Stimulated activated effector memory CD8-positive, alpha-beta T cell treated with anti-CD3 and anti-CD28 coated beads, Interleukin-12 subunit alpha, Interleukin-12 subunit beta, amount 100 ng/mL, for 72 hours (primary cell): Measurements from ENCODE around the gene EFNA4.

Source experiments
- ATAC-seq: fragments of 150-1000 bp; cut with Tn5 transposase; 2 replicates; pipeline ENCODE4 v1.10.0; 2021
- DNase-seq, 2 donors: peaks; one replicate each; pipeline ENCODE4 v3.0.0; 2021 to 2022; ENCODE audit warnings: low spot score in 2 of 2
- H3K27ac Mint-ChIP-seq: one replicate; pipeline ENCODE4 v1.8.0; 2022; ENCODE audit warnings: mild to moderate bottlenecking, mixed read lengths
- H3K36me3 Mint-ChIP-seq: one replicate; pipeline ENCODE4 v1.8.0; 2022; ENCODE audit warnings: mild to moderate bottlenecking, mixed read lengths
- H3K4me1 Mint-ChIP-seq: one replicate; pipeline ENCODE4 v1.8.0; 2022; ENCODE audit warnings: mixed read lengths
- H3K4me3 Mint-ChIP-seq: one replicate; pipeline ENCODE4 v1.8.0; 2022; ENCODE audit warnings: mild to moderate bottlenecking, mixed read lengths
- H3K9me3 Mint-ChIP-seq: one replicate; pipeline ENCODE4 v1.8.0; 2022; ENCODE audit warnings: mixed read lengths

The EFNA4 gene

DNA sequence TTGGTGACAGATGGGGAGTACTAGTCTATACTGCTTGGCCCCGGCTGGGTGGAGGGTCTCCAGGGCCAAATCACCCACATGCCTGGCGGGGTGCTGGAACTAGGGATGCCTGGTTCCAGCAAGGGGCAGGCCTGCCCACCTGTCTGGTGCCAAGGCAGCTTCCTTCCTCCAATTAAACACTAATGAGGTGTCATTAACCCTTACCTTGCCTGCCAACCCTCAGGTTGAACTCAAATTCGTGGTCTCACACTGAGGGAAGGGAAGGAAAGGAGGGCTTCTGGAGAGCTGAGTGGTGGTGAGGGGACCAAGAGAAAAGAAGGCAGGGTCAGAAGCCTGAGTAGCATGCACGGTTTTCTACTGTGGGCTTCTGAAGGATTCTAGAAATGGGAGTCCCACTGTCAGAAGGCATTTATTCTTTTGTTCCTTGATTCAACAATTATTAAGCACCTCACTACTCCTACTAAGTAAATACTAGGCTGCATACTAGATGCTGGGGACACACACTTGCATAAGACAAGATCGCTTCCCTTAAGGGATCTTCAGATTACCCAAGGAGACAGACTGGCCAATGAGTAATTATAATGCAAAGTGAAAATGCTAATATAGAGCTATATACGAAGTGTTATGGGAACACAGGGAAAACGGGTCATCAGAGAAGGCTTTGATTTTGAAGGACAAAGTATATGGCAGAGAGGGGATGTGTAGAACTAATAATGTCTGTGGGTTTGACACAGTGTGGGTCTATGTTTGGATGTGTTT is 9.2 kb downstream of the EFNA4 start:
- H3K27ac Mint-ChIP-seq: no peak overlapping the region
- no peak overlapping the region for H3K4me3 Mint-ChIP-seq
- peaks cover 20% of the 10 kb centered on the region for H3K36me3 Mint-ChIP-seq
- H3K9me3 Mint-ChIP-seq: no peaks in the 10 kb centered on the region
- DNase-seq: no peak
- ATAC-seq: no peak
- H3K4me1 Mint-ChIP-seq: peaks cover 16% of the 10 kb centered on the region

DNA sequence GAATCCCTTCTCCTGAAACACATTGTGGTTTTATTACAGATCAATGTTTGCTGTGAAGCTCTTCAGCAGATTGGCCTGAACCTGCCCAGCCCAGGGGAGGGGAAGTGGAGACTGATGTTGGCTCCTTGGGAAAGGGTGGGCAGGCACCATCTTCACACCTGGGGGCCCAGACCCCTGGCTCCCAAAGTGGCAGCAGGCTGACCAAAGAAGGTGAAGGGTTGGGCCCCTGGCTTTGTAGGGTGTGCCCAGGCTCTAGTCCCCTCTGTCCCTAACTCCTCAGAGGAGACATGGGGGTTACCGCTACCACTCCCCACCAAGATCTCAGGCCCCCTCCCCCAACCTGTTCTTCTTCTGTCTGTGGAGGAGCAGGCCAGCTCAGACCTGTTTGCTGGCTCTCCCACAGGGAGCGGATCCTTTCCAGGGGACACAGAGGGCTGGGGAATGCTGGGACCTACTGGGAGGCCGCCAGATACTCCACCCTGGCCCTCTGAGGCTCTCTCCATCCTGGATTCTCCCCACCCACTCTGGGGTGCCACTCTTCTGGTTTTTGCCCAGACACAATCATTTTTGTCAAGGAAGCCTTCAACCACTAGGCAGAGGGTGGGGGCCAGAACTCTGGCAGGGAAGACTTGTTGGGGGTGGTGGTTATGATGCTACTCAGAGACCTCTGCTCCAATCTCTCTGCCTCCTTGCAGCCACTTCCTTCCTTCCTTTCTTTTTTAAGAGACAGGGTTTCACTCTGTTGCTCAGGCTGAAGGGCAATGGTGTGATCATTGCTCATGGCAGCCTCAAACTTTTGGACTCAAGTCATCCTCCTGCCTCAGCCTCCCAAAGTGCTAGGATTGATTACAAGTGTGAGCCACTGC is 10.1 kb downstream of the EFNA4 start:
- DNase-seq: no peak
- H3K9me3 Mint-ChIP-seq: no peaks in the 10 kb centered on the region

DNA sequence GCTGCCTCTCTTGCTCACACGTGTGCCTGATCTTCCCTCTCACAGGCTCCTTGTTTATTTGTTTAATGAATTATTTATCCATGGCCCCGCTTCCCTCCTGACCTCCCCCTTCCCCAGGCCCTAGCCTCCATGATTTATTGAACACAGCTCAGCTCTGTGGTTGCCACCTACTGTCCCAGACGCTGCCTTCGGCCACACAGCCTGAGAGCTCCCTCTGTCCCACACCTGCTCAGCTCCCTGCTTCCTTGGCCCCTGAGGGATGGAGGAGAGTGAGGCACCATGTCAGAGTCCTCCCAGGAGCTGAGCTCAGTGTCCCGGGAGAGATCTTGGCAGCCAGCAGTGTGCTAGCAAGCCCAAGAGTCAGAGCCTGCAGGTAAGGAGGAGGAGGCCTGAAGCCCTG is 12.0 kb downstream of the EFNA4 start:
- ATAC-seq (no peak), DNase-seq (no peak)
- Mint-ChIP-seq H3K36me3 (peaks cover 15% of the 10 kb centered on the region), H3K4me3 (no peak overlapping the region), H3K4me1 (peaks cover 27% of the 10 kb centered on the region), H3K27ac (no peak overlapping the region), H3K9me3 (no peaks in the 10 kb centered on the region)

More for the DNA sequence above, 10.1 kb downstream of the EFNA4 start:
- H3K4me1 Mint-ChIP-seq: peaks cover 16% of the 10 kb centered on the region
- peak; percentile 3 for ATAC-seq
- H3K36me3 Mint-ChIP-seq: peaks cover 11% of the 10 kb centered on the region
- no peak overlapping the region for H3K27ac Mint-ChIP-seq
- no peak overlapping the region for H3K4me3 Mint-ChIP-seq

DNA sequence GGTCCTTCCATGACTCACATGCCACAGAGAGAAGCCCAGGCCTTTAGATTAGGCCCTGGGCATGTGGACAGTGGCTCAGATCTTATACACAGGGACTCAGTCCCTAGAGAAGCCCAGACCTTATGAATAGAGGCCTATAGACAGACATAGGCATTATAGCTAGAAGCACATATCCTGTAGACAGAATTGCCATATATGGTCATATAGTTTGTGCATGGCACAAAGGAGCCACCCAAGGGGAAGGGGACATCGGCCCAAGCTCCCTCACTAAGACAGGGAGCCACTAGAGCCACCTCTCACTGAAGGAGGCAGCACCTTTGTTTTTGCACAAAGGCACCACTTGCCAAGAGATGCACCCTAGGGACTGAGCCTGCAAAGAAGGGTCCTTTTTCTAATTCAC is 12.8 kb downstream of the EFNA4 start:
- H3K9me3 Mint-ChIP-seq: no peaks in the 10 kb centered on the region
- H3K27ac Mint-ChIP-seq: no peak overlapping the region
- no peak overlapping the region for H3K4me3 Mint-ChIP-seq
- peaks cover 27% of the 10 kb centered on the region for H3K4me1 Mint-ChIP-seq
- peaks cover 15% of the 10 kb centered on the region for H3K36me3 Mint-ChIP-seq
- DNase-seq: no peak
- ATAC-seq: no peak

DNA sequence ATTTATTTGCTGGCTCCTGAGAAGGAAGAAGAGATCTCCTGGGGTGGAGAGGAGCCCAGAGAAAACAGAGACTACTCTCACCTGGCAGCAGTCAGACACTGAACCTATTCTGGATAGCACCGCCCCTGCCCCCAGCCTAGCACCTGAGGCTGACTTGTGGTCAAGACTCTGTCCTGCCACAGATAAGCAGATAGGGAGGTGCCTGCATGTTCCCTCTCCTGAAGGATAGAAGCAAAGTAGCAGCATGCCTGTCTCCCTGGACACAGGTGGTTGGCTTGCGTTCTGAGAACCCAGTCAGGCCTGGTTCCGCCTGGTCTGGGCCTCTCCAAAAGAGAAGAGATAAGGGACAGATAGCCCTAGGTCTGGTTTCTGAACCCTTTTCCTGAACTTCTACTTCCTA is 13.8 kb downstream of the EFNA4 start:
- Mint-ChIP-seq H3K4me1 (peaks cover 31% of the 10 kb centered on the region), H3K27ac (no peak overlapping the region), H3K4me3 (no peak overlapping the region), H3K36me3 (peaks cover 7% of the 10 kb centered on the region), H3K9me3 (no peaks in the 10 kb centered on the region)
- ATAC-seq: no peak
- no peak for DNase-seq

DNA sequence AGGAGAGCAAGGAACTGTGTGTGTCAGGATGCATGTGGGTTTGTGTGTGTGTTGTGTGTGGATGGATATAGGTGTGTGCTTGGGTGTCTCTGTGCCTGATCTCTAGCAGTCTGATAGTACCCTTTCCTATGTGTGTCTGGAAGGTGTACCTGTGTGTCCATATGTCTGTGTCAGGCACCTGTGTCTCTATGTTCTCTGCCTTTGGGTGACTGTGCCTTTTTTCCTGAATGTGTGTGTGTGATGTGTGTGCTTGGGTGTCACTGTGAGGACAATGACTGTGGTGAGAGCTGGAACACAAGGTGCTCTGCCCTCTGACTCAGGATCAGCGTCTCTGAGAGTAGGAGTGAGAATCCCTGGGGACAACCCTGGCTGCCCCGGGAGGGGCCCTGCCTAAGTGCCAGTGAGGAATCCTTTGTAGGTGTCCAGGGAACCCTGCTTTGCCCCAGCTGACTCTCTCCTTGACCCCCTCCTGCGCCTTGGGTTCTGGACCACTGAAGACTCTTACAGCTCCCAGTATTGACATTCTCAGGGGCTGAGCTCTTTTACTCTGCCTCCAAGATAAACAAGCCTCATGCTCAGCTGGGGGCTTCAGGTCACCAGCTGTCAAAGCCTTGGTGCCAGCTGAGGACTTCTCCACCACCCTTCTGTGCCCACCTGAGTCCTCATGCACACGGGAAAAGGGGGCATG is 14.4 kb downstream of the EFNA4 start:
- Mint-ChIP-seq H3K36me3 (peaks cover 7% of the 10 kb centered on the region), H3K4me1 (peaks cover 35% of the 10 kb centered on the region), H3K9me3 (no peaks in the 10 kb centered on the region), H3K4me3 (peak overlapping the region; percentile 77), H3K27ac (no peak overlapping the region)
- no peak for DNase-seq
- no peak for ATAC-seq

DNA sequence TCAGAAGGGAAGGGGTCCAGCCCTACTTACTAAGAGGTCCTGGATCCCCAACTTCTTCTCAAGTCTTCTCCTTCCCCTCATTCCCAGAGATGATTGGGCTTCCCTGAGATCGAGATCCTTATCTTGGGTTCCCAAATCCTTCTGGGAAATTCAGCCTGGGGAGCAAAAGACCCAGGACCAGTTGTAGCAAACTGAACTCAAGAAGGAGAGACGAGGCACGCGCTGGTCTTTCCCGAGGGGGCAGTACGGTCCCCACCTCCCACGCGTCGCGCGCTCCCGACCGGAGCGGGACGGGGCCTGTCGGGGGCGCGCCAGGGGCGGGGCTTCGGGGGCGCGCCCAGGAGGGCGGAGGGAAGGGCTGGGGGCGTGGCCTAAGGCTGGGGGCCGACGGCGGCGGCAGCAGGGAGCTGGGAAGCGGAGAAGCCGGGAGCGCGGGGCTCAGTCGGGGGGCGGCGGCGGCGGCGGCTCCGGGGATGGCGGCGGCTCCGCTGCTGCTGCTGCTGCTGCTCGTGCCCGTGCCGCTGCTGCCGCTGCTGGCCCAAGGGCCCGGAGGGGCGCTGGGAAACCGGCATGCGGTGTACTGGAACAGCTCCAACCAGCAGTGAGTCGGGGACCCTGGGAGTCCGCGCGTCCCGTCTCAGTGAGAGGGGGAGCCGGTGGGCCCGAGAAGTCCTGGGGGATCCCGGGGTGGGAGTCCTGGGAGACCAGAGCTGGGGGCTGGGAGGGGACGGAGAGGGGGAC is 15.1 kb downstream of the EFNA4 start, which contains the start of gene EFNA3:
TSS of gene EFNA3 (plus strand) at position 369 of the 741 bp plus-strand sequence. CDS start at position 474, 105 bp downstream.
- H3K9me3 Mint-ChIP-seq: no peaks in the 10 kb centered on the region
- ATAC-seq: peak; percentile 43
- H3K27ac Mint-ChIP-seq: no peak within 1 kb of the TSS
- peaks cover 7% of the 10 kb centered on the region for H3K36me3 Mint-ChIP-seq
- peak within 1 kb of the TSS; percentile 77 for H3K4me3 Mint-ChIP-seq
- peak; percentile 62 to 77 for DNase-seq
- peaks cover 37% of the 10 kb centered on the region for H3K4me1 Mint-ChIP-seq

DNA sequence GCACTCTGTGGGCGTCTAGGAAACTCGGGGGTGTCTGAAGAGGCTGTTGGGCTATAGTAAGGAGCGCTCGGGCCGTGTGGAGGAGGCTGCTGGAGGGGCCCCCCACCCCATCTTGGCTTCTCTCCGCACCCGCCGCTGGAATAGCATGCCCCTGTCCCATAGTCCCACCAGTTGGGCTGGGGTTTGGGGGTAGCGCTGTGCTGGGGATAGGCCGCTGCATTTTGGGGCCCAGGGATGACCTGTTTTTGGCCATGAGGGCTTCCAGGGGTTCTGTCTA is 15.6 kb downstream of the EFNA4 start:
- peak overlapping the region; percentile 77 for H3K4me3 Mint-ChIP-seq
- ATAC-seq (no peak), DNase-seq (no peak)
- H3K27ac Mint-ChIP-seq: no peak overlapping the region
- peaks cover 42% of the 10 kb centered on the region for H3K4me1 Mint-ChIP-seq
- peaks cover 7% of the 10 kb centered on the region for H3K36me3 Mint-ChIP-seq
- no peaks in the 10 kb centered on the region for H3K9me3 Mint-ChIP-seq

DNA sequence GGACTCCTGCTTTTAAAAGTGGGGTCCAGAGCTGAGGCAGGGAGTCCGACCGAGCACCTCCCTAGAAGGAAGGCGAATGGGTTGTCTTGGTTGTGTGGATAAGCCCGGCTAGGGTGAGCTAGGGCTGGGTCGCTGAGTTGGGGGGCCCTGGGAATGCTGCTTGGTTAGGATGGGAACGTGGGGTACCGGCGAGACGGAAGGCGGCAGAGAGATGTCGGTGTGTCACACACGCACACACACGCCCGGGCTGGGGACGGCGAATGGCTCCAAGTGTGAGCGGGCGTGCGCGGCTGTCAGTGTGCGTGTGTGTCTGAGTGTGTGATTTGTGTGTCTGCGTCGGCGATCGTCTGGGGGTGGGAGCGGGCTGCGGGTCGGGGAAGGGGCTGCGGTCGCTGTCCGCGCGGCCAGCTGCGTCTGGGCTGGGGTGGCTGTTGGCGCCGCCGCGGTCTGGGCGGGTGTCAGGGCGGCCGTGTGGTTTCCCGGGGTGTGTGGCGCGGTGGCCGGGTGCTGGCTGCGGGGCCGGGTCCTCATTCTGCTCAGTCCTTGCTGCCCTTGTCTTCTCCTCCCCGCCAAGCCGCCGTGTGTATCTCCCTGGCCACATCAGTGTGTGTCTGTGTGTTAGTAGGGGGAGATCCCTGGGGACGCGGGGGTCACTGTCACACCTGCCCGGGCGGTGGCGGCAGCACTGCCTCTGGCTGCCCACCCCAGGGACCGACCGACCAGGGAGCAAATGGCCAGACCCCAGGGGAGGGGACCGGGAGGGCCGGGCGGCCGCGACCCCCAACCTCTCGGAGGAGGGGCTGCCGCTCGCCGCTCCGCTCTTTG is 16.2 kb downstream of the EFNA4 start:
- peaks cover 48% of the 10 kb centered on the region for H3K4me1 Mint-ChIP-seq

DNA sequence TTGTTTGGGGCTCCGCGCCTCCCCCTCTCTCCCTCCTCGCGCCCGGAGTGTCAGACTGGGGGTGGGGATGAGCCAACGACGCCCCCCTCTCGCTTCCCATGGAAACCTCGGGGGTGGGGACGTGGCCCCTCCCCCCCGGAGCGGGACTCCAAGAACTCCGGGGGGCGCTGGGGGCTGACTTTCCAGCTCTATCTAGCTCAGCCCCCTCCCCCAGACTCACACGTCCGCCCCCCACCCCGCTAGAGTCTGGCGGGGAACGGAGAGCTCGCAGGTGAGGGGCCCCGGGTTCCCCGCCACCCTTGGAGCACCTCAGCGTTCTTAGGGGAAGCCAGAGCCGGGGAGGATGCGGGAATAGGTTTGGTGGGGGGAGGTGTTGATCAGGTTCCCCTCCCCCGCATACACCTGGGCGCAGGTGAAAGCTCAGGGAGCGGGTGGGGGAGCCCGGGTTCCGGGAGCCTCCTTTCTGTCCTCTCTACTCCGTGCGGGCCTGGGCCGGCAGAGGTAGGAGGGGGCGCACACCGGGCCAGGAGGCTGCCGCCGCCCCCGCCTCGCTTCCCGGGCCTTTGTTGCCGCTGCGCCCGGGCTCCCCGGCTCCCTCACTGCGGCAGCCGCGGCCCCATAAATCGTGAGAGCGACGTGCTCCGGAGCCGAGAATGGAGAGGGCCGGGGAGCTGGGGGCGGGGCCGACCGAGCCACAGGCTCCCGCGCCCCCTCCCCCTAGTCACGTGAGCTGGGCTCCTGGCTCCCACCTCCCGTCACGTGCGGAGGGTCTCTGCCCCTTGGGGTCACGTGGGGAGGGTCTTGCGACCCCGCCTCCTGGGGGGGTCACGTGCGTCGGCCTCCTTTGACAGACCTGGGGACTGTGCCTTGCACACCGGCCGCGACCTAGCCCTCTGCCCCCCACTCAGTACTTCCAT is 17.0 kb downstream of the EFNA4 start:
- ATAC-seq (no peak), DNase-seq (no peak)
- H3K4me1 Mint-ChIP-seq: peaks cover 53% of the 10 kb centered on the region
- H3K9me3 Mint-ChIP-seq: no peaks in the 10 kb centered on the region
- H3K36me3 Mint-ChIP-seq: peaks cover 19% of the 10 kb centered on the region
- H3K4me3 Mint-ChIP-seq: peak overlapping the region; percentile 77
- no peak overlapping the region for H3K27ac Mint-ChIP-seq

More for the DNA sequence above, 16.2 kb downstream of the EFNA4 start:
- ATAC-seq (no peak), DNase-seq (no peak)
- H3K4me3 Mint-ChIP-seq: peak overlapping the region; percentile 77
- H3K27ac Mint-ChIP-seq: no peak overlapping the region
- peaks cover 11% of the 10 kb centered on the region for H3K36me3 Mint-ChIP-seq
- H3K9me3 Mint-ChIP-seq: no peaks in the 10 kb centered on the region

DNA sequence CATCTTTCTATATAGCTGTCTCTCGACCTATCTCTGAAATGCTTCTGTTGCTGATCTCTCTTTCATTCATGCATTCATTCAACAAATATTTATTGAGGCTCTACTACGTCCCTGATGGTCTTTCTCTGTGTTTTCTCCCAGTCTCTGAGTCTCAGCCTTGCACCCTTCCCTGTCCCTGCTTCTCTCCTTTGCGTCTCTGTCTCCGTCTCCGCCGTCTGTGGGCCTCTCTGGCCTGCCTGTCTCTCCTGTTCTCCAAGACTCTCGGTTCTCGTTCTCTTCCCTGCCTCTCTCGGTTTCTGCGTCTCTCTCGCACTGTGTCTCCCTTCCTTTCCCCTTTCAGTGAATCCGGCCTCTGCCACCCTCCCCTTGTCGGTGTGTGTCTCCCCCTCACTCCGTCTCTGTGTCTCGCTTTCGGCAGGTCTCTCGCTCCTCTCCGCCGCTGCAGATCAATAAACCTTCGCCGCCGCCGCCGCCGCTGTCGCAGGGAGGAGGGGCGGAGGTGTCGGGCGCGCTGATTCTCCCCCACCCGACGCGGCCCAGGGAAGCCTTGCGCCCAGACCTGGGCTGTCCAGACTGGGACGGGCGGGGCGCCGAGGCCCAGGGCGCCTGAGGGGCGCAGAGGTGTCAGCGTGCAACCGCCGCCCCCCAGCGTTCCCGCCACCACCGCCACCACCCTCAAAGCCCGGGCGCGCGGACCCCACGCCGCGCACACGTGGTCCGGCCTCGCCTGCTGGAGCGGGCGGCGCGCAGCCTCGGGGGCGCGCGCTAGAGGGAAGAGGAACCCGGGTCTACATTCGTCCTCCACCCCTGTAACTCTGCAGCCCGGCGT is 18.1 kb downstream of the EFNA4 start:
- no peak overlapping the region for H3K27ac Mint-ChIP-seq

DNA sequence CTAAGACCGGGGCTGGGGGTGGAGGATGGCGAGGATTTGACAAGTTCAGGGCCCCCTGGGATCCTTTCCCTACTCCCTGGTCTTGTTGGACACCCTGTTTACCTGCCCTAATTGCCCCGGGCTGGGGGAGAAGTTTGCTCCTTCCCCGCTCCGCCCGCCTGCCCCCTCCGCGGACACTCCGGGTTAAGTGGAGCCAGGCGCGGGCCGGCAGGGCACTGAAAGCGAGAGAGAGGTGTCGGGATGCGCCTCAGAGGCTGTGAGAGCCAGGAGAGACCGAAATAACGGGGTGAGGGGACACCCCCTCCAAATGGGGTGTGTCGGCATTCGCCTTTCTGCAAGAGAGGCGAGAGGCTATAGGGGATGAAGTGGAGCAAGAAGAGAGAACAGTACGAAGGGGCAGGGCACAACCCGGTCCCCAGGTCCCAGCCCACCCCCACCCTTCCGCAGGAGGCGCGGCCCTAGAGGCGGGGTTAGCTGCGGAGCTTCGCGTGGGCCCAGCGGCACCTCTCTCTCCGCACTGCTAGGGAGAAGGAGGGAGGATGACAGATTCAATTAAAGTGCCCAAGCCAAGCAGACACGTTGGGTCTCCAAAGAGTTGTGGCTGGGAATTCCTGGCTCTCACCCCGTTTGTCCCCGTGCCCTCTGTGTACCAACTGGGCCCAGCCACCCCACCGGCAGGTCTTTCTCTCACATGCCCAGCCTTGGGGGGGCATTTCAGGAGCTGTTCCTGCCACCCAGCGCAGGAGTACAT is 18.9 kb downstream of the EFNA4 start:
- no peak overlapping the region for H3K27ac Mint-ChIP-seq
- H3K9me3 Mint-ChIP-seq: no peaks in the 10 kb centered on the region
- peaks cover 21% of the 10 kb centered on the region for H3K36me3 Mint-ChIP-seq
- peak overlapping the region; percentile 77 for H3K4me3 Mint-ChIP-seq
- H3K4me1 Mint-ChIP-seq: peaks cover 60% of the 10 kb centered on the region
- DNase-seq (no peak), ATAC-seq (no peak)

More for the DNA sequence above, 18.1 kb downstream of the EFNA4 start:
- H3K36me3 Mint-ChIP-seq: peaks cover 21% of the 10 kb centered on the region
- ATAC-seq: no peak
- H3K4me3 Mint-ChIP-seq: peak overlapping the region; percentile 77
- peaks cover 60% of the 10 kb centered on the region for H3K4me1 Mint-ChIP-seq
- DNase-seq: no peak
- H3K9me3 Mint-ChIP-seq: no peaks in the 10 kb centered on the region
